ENCODE measurements around the gene CCNDBP1. TPM values are rescaled to one million over a fixed set of nuclear protein-coding genes. Genes with fewer than 3 reads are reported as not detected.
"Not testable (repeated sequence)": the region's sequence is repeated elsewhere in the genome, so short reads cannot be mapped to it uniquely, and the experiment has no call there.

CCNDBP1 gene
- total and polyA plus RNA-seq, 10 donors: 54.6 to 99.2 (median 68.4) TPM

- Histone ChIP-seq H3K4me3 (no peak overlapping the region), H3K4me1 (peaks cover 0 to under 1% (median 0%) of the 10 kb centered on the region in 6 donors), H3K9me3 (peaks cover 0 to 14% (median 11%) of the 10 kb centered on the region in 8 donors), H3K36me3 (peaks cover 5 to 74% (median 63%) of the 10 kb centered on the region in 6 donors), H3K27ac (no peak overlapping the region), H3K27me3 (replicated peaks in 1 of 7) (no peaks in the 10 kb centered on the region)
- TF ChIP-seq POLR2A (IDR thresholded peaks at IDR 0.05) (no peak), CTCF (IDR thresholded peaks at IDR 0.05 in 8 of 11, conservative IDR thresholded peaks at IDR 0.05 in 3 of 11) (no peak), POLR2AphosphoS5 (IDR thresholded peaks at IDR 0.05) (peak in 1 of 3 donors; percentile 39)
- DNase-seq: no peak
- 94 to 96% (median 94%) methylated on average over 10 of the region's 10 CpGs for WGBS, 5 donors
- intact Hi-C loops (cut with DNase I; ENCODE audit: low total_unique reads): no loop called here
These were observed 11.8 kb downstream of the CCNDBP1 start for GRCh38 chr15:43196760-43197548.

- intact Hi-C loops (cut with DNase I; ENCODE audit: low total_unique reads): not testable (repeated sequence)
- 72 to 84% (median 82%) methylated on average over 3 of the region's 3 CpGs for WGBS, 5 donors
These were observed 12.6 kb downstream of the CCNDBP1 start for GRCh38 chr15:43197773-43198172.

GRCh38 chr15:43198556-43198955, 13.4 kb downstream of the CCNDBP1 start:
- H3K9me3 ChIP-seq: peaks cover 0 to 14% (median 11%) of the 10 kb centered on the region in 8 donors
- H3K27me3 ChIP-seq (replicated peaks in 1 of 7); H3K27ac ChIP-seq; H3K4me1 ChIP-seq; intact Hi-C loops (cut with DNase I; ENCODE audit: low total_unique reads); H3K4me3 ChIP-seq; DNase-seq: not testable (repeated sequence)
- H3K36me3 ChIP-seq: peaks cover 2 to 58% (median 47%) of the 10 kb centered on the region in 6 donors
- peak in 2 of 3 donors; percentile 7 to 43 for TF ChIP-seq POLR2AphosphoS5 (IDR thresholded peaks at IDR 0.05)
- WGBS, 5 donors: 94 to 100% (median 98%) methylated on average over 4 of the region's 4 CpGs

More at GRCh38 chr15:43197773-43198172, 12.6 kb downstream of the CCNDBP1 start:
- not testable (repeated sequence) for H3K27me3 ChIP-seq (replicated peaks in 1 of 7); H3K4me3 ChIP-seq; DNase-seq; H3K27ac ChIP-seq; H3K4me1 ChIP-seq
- Histone ChIP-seq H3K36me3 (peaks cover 5 to 66% (median 55%) of the 10 kb centered on the region in 6 donors), H3K9me3 (peaks cover 0 to 14% (median 11%) of the 10 kb centered on the region in 8 donors)

- 93 to 96% (median 96%) methylated on average over 3 of the region's 3 CpGs for WGBS, 5 donors
- peaks cover 2 to 53% (median 44%) of the 10 kb centered on the region in 6 donors for H3K36me3 ChIP-seq
- no peak overlapping the region for H3K27ac ChIP-seq
- no peaks in the 10 kb centered on the region for H3K27me3 ChIP-seq (replicated peaks in 1 of 7)
- no peak overlapping the region for H3K4me3 ChIP-seq
- TF ChIP-seq CTCF (IDR thresholded peaks at IDR 0.05 in 8 of 11, conservative IDR thresholded peaks at IDR 0.05 in 3 of 11): no peak
- no peak for DNase-seq
- H3K4me1 ChIP-seq: no peaks in the 10 kb centered on the region
- intact Hi-C loops (cut with DNase I; ENCODE audit: low total_unique reads): no loop called here
- H3K9me3 ChIP-seq: peaks cover 0 to 14% (median 11%) of the 10 kb centered on the region in 8 donors
These were observed 13.8 kb downstream of the CCNDBP1 start for GRCh38 chr15:43198992-43199391.

- Histone ChIP-seq H3K27me3 (replicated peaks in 1 of 7) (no peaks in the 10 kb centered on the region), H3K9me3 (peaks cover 0 to 14% (median 11%) of the 10 kb centered on the region in 8 donors), H3K4me3 (no peak overlapping the region), H3K4me1 (no peaks in the 10 kb centered on the region), H3K36me3 (peaks cover 2 to 43% (median 34%) of the 10 kb centered on the region in 6 donors), H3K27ac (no peak overlapping the region)
- DNase-seq: no peak
- intact Hi-C loops (cut with DNase I; ENCODE audit: low total_unique reads): no loop called here
- WGBS, 5 donors: 87 to 96% (median 87%) methylated on average over 3 of the region's 3 CpGs
- TF ChIP-seq CTCF (IDR thresholded peaks at IDR 0.05 in 8 of 11, conservative IDR thresholded peaks at IDR 0.05 in 3 of 11): no peak
- no peak for TF ChIP-seq POLR2A (IDR thresholded peaks at IDR 0.05)
- TF ChIP-seq POLR2AphosphoS5 (IDR thresholded peaks at IDR 0.05): no peak
These were observed 14.8 kb downstream of the CCNDBP1 start for GRCh38 chr15:43199945-43200488.
